ENCODE results near the gene ROPN1B.
"Not testable (repeated sequence)": the region's sequence is repeated elsewhere in the genome, so short reads cannot be mapped to it uniquely, and the experiment has no call there.

- not testable (repeated sequence) for TF ChIP-seq EZH2 (IDR thresholded peaks at IDR 0.05; ENCODE audit: insufficient read depth, poor library complexity, severe bottlenecking); EZH2phosphoT487 (IDR thresholded peaks at IDR 0.05; ENCODE audit: insufficient read depth, low read depth)
Observed at GRCh38 chr3:125924276-125924675, 44.7 kb upstream of the ROPN1B start.
